HK-2 (cell line): ENCODE data around the gene ALG3.

Source experiments
- DNase-seq: peaks from one replicate; pipeline ENCODE4 v3.0.0-alpha.2; 2018; ENCODE audit not compliant: unreplicated experiment

ALG3 gene

GRCh38 chr3:184193991-184194539 is 54.7 kb downstream of the ALG3 start:
- no peak for DNase-seq

DNA sequence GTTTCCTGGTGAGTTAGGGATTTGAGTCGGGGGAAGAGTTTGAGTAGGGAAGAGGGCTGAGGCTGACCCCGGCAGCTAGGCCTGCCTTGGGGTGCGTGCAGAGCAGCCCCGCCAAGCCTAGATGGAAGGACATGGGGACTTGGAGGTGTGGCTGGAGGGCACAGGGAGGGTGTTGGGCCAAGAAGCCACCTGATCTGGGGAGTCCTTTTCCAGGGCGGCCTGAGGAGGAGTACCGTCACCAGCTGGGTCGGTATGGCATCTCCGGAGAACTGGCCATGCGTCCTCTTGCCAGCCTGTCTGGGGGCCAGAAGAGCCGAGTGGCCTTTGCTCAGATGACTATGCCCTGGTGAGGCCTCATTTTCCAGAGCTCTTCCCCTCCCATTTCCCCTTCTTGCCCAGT is 55.9 kb downstream of the ALG3 start:
- DNase-seq: no peak
